ENCODE data around the gene LSP1.

LSP1 gene

DNA sequence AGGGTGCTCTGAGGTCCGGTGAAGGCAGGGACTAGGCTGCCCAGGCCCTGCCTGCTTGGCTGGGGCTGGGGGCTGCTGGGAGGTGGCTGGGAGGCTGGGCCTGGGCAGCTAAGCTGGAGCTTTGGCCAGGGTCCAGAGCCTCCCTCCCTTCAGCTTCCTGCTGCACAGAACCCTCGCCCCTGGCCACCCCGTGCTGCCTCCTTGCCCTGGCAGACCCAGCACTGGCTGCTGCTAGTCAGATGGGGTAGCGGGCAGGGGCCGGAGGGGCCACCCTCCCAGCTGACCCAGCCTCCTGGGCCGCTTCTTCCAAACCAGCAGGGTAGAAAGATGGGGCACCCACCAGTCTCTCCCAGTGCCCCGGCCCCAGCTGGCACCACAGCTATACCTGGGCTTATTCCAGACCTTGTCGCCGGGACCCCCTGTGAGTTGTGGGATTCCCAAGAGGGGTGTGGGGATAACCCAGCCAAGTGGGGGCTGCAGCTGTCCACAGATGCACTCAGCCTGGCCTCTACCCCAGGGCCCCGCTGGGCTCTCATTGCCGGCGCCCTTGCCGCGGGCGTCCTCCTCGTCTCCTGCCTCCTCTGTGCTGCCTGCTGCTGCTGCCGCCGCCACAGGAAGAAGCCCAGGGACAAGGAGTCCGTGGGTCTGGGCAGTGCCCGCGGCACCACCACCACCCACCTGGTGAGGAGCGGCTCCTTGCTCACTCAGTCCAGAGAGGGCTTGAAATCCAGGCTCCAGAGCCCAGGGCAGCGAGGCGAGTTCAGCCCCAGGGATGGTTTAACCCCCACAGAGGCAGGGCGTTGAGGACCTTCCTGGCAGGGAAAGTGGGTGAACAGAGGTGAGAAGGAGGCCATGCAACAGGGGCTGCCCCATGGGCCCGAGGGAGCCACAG, 17.9 kb upstream of the LSP1 start, which contains the start of gene SYT8:
TSS of gene SYT8 (plus strand) at position 212 of the 892 bp plus-strand sequence. CDS start at position 328, 116 bp downstream.
- TF ChIP-seq, protein P1, sequence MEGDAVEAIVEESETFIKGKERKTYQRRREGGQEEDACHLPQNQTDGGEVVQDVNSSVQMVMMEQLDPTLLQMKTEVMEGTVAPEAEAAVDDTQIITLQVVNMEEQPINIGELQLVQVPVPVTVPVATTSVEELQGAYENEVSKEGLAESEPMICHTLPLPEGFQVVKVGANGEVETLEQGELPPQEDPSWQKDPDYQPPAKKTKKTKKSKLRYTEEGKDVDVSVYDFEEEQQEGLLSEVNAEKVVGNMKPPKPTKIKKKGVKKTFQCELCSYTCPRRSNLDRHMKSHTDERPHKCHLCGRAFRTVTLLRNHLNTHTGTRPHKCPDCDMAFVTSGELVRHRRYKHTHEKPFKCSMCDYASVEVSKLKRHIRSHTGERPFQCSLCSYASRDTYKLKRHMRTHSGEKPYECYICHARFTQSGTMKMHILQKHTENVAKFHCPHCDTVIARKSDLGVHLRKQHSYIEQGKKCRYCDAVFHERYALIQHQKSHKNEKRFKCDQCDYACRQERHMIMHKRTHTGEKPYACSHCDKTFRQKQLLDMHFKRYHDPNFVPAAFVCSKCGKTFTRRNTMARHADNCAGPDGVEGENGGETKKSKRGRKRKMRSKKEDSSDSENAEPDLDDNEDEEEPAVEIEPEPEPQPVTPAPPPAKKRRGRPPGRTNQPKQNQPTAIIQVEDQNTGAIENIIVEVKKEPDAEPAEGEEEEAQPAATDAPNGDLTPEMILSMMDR (IDR thresholded peaks at IDR 0.05; ENCODE audit: low read depth, low read length): no peak
- H3K4me3 ChIP-seq (ENCODE audit: low read depth, low read length): no peak within 1 kb of the TSS

DNA sequence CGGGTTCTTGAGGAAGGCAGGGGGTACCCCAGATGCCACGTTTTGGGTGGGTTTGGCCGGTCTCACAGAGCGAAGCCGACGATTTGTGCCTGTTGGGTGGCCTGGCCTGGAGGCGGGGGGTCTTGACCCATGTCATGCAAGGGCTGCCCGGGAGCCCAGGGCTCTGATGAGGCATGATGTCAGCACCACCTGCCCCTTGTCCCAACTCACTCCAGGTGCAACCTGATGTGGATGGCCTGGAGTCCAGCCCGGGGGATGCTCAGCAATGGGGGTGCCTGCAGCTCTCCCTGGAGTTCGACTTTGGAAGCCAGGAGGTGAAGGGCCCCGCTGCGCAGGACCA, 17.2 kb upstream of the LSP1 start:
- TF ChIP-seq, protein P1 (IDR thresholded peaks at IDR 0.05; ENCODE audit: low read depth, low read length): no peak
- H3K4me3 ChIP-seq (ENCODE audit: low read depth, low read length): no peak overlapping the region

DNA sequence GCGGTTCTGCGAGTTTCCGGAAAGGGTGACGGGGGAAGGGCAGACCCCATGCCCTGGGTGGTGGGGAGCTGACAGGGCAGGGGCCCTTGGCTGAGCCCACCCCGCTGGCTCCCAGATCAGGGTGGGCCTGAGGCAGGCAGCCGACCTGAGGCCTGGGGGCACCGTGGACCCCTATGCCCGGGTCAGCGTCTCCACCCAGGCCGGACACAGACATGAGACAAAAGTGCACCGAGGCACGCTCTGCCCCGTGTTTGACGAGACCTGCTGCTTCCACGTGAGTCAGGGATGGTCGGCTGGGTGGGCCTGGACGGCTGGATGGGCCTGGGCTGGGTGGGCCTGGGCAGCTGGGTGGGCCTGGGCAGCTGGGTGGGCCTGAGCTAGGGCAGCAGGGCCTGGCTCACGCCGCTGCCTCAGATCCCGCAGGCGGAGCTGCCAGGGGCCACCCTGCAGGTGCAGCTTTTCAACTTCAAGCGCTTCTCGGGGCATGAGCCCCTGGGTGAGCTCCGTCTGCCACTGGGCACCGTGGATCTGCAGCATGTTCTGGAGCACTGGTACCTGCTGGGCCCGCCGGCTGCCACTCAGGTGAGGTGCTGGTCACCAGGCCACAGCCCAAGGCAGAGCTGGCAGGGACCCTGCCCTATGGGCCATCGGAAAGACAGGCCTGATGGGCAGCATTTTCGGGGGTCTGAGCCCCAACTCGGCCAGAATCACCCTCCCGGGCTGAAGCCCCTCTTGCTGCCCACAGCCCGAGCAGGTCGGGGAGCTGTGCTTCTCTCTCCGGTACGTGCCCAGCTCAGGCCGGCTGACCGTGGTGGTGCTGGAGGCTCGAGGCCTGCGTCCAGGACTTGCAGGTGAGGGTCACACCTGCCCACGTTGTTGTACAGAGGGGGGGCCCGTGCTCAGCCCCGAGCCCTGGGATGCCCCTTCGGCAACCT, 16.6 kb upstream of the LSP1 start:
- TF ChIP-seq, protein P1 (IDR thresholded peaks at IDR 0.05; ENCODE audit: low read depth, low read length): no peak
- H3K4me3 ChIP-seq (ENCODE audit: low read depth, low read length): no peak overlapping the region

DNA sequence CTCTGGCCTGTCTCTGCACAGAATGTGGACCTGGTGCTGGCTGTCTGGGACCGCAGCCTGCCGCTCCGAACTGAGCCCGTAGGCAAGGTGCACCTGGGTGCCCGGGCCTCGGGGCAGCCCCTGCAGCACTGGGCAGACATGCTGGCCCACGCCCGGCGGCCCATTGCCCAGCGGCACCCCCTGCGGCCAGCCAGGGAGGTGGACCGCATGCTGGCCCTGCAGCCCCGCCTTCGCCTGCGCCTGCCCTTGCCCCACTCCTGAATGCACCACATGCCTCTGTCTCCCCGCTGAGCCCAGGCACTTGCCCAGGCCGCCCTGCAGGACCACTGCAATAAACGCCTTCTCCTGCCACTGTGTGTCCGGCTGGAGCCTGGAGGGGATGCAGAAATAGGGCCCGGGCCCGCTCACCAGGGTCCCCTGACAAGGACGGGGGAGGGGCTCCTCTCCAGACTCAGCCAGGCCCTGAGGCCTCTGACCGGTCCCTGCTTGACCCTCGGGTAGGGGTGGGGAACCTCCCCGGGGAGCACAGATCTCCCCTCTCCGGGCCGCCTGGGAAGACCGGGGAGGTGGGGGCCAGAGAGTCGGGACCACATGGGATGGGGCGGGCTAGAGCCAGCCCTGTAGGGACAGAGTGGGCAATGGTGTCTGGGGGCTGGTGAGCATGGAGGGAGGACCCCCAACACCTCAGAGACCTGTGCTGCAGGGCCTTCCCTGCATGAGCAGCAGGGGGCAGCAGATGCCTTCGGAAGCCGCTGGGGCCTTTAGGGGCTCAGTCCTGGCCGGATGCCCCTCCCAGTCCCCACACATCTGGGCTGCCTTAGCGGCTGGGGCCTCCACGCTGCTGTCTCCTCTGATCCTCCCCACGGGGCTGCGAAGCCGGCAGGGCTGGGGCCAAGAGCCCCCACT, 15.5 kb upstream of the LSP1 start:
- TF ChIP-seq, protein P1 (IDR thresholded peaks at IDR 0.05; ENCODE audit: low read depth, low read length): peak; percentile 90

DNA sequence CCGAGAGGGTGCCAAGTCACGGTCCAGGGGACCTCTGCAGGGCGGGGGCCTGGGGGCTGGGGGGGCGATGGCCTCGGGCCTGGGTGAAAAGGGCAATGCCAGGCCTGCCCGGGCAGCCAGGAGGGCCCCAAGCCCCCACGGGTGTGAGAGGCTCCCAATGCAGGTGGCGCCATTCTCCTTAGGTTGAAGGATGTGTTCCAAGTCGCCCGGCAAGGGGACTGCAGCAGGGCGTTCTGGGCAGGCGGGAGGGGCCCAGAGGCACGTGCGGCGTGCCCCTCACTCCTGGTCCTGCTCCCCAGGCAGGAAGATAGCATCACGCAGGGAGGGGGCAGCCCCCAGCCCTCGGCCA, 14.8 kb upstream of the LSP1 start:
- no peak overlapping the region for H3K4me3 ChIP-seq (ENCODE audit: low read depth, low read length)
- TF ChIP-seq, protein P1 (IDR thresholded peaks at IDR 0.05; ENCODE audit: low read depth, low read length): no peak

More for the DNA sequence above, 15.5 kb upstream of the LSP1 start:
- no peak overlapping the region for H3K4me3 ChIP-seq (ENCODE audit: low read depth, low read length)

DNA sequence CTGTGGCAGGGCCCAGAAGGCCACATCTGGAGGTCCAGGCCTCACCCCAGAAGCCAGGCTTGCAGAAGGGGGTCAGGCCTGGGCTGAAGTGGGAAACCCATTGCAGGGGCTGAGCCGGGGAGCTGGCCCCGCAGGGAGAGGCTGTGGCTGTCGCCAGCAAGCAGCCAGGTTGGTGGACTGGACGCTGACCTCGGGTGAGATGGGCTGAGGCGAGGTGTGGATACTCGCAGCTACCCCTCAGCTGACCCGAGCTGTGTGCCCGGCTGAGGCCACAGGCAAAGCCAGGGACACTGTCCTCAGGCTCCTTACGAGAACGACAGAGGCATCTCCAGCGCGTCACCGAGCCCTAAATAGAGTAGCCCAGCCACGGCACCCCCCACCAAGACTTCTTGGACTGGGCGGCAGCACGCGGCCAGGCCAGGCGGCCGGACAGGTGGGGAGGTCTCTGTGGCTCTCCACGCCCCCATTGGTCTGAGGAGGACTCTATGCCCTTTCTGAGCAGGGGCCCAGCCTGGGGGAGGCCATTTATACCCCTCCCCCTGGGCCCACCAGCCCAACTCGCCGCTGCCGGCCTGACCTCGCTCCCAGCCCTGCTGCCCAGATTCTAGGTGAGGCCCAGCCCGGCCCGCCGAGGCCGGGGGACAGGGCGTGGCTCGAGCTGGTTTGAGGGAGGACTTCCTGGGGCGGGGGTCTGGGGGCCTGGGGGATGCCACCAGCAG, 14.3 kb upstream of the LSP1 start, which contains the start of gene TNNI2:
TSS of gene TNNI2 (plus strand) at position 556 of the 719 bp plus-strand sequence. CDS start 716 bp downstream, outside the sequence.
- TF ChIP-seq, protein P1 (IDR thresholded peaks at IDR 0.05; ENCODE audit: low read depth, low read length): no peak

More for the DNA sequence above, 14.3 kb upstream of the LSP1 start, which contains the start of gene TNNI2:
- no peak within 1 kb of the TSS for H3K4me3 ChIP-seq (ENCODE audit: low read depth, low read length)
